ENCODE measurements around the gene SEC23A.
"Not testable (repeated sequence)": the region's sequence is repeated elsewhere in the genome, so short reads cannot be mapped to it uniquely, and the experiment has no call there.

The SEC23A gene

DNA sequence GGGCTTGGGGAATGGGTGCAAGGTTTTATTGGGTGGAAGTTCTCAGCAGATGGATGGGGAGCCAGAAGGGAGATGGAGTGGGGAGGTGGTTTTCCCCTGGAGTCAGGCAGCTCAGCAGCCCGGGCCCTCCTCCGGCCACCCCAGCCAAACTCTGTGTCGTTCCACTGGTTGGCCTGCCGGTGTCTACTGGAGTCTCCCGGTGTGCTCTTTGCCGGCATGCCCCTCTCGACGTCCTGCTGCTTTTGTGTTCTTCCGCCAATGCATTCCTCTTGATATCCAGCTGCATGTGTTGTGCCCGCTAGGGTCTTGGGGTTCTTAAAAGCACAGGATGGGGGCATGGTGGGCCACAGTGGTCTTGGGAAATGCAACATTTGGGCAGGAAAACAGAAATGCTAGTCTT lies 72.8 kb downstream of the SEC23A start:
- DNase-seq (ENCODE audit: low spot score) = no peak

DNA sequence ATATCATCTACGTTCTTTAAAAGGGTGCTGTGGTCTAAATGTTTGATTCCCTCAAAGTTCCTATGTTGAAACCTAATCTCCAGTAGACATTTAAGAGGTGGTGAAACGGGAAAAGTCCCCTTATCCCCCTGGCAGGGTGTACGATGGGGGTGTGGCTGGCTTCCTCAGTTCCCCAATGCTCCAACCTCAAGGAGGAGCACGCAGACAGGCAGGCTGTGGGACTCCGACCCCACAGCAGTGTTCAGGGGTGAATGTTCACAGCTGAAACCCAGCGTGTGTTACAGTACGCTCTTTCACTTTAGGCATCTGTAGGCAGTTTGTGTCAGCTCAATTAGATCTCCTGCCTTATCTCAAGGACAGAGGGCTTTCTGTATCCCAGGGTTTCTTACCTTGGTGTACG lies 73.2 kb downstream of the SEC23A start:
- DNase-seq (ENCODE audit: low spot score) = no peak

DNA sequence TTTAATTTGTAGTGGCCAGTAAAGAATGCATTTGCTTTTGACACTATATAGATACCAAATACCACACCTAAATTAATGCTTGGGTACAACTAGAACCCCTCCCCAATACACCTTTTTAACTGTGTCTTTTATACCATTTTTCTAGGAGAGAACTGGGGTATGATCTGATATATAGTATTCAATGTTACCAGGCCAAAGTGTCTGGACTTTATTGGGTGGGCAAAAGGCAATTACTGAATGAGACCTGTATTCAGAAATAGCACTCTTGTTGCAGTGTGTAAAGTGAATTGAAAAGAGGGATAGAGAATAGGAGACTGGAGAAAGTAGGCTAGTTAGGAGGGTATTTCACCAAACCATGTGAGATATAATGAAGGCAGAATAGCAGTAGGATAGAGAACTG lies 74.4 kb downstream of the SEC23A start:
- DNase-seq (ENCODE audit: low spot score) = no peak

DNA sequence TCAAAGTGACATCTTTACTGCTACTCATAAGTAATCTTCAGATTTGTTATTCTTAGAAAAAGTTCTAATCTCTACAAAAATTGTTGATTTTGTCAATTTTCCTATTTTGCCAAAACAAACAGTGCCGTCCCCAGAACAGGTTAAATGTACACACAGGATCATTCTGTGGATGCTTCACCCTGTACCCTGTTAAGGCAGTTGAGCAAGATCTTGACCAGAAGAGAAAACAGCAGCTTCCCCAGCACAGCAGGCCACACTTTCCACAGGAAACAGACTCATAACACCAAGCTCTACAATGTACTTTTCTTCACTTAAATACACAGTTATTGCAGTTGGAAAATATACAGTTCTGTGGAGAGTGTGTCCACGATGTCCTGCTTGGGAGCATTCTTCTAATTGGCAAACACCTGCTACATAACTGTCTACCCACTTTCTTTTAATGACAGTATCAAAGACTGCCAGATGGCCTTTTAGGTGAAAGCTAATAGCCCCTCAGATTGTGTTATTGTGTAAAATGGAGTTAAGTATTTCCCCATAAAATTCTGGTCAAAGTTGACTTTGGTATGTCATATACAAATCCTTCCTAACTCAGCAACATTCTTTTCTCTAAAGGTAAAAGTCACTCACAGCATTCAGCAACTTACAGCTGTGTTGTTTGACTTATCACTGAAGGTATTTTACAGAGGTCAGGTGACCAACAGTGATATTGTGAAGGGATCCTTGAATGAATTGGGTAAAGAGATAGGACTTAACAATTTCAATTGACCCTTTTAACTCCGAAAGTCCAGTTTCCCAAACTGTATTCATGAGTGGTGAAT lies 77.0 kb downstream of the SEC23A start:
- DNase-seq (ENCODE audit: low spot score) = no peak

DNA sequence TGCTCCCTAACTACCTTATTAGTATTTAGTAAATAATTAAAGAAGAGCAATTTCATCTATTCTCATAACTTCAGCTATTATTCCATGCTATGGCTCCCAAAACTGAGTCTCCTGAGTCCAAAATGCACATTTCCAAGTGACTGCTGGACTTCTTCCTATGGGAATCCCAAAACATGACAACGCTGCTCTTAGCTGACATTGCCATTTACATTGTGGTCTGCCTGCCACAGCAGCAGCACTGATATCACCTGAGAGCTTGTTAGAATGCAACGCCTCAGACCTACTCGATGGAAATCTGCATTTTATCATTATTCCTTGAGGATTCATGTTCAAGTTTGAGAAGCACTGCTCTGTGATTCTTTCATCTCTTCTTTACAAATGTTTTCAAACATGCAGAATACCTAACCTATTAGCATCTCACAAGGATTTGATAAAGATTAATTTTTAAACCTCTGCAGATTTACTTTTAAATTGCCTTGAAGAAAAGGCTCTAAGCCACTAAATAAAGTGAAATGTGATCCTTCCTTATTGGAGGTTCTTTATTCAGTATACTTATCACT lies 77.7 kb downstream of the SEC23A start:
- DNase-seq (ENCODE audit: low spot score) = no peak

DNA sequence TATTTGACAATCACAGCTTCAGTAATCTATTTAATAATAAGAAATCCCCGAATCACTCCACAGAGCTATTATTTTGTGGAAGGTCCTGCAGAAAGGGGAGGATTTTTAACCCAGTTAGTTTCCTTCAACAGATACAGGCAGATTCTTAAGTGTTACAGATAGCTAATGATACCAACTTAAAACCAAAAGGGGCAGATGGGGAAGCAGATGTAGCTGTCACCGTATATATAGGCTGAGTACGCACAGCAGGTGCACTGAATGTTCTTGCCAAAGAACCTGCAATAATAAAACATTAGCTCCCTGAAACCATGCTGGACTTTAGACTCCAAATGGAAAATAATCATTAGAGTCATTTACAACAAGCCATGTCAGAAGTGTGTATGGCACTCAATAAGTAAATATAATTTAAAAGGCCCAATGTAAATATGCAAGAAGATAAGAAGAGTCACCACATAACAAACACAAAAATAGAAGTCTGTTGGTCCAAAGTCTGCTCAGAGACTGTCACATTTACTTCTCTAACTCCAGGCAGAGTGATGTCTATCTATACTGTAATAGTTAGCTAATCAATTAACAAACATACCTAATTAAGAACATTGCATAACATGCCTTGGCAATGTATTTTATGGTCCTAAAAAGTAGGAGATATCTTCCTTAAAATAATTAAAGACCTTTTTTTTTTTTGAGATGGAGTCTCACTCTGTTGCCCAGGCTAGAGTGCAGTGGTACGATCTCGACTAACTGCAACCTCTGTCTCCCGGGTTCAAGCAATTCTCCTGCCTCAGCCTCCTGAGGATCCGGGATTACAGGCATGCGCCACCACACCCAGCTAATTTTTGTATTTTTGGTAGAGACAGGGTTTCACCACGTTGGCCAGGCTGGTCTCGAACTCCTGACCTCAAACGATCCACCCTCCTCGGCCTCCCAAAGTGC lies 78.8 kb downstream of the SEC23A start:
- DNase-seq (ENCODE audit: low spot score) = no peak

DNA sequence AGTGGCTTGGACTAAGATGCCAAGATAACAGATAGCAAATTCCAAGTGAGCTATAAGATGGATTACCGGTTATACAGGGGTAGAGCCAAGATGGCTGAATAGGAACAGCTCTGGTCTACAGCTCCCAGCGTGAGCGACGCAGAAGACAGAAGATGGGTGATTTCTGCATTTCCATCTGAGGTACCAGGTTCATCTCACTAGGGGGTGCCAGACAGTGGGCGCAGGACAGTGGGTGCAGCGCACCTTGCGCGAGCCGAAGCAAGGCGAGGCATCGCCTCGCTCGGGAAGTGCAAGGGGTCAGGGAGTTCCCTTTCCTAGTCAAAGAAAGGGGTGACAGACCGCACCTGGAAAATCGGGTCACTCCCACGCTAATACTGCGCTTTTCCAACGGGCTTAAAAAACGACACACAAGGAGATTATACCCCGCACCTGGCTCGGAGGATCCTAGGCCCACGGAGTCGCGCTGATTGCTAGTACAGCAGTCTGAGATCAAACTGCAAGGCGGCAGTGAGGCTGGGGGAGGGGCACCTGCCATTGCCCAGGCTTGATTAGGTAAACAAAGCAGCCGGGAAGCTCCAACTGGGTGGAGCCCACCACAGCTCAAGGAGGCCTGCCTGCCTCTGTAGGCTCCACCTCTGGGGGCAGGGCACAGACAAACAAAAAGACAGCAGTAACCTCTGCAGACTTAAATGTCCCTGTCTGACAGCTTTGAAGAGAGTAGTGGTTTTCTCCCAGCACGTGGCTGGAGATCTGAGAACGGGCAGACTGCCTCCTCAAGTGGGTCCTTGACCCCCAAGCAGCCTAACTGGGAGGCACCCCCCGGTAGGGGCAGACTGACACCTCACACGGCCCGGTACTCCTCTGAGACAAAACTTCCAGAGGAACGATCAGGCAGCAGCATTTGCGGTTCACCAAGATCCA lies 85.7 kb downstream of the SEC23A start:
- DNase-seq (ENCODE audit: low spot score) = not testable (repeated sequence)

DNA sequence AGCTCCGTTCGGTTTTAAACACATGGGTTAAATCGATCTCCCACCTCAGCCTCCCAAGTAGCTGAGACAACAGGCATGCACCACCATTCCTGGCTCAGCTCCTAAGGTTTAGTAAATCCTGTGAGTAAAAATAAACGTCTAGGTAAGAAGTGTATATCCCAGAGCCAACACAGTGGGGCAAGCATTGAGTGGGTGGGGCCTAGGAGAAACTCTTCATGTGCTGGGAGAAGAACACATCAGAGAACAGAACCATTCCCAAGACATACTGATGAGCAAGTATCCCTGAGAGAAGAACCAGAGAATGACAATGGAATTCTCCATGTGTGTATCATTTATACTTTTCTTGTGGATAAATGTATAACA lies 86.3 kb downstream of the SEC23A start:
- no peak for DNase-seq (ENCODE audit: low spot score)

DNA sequence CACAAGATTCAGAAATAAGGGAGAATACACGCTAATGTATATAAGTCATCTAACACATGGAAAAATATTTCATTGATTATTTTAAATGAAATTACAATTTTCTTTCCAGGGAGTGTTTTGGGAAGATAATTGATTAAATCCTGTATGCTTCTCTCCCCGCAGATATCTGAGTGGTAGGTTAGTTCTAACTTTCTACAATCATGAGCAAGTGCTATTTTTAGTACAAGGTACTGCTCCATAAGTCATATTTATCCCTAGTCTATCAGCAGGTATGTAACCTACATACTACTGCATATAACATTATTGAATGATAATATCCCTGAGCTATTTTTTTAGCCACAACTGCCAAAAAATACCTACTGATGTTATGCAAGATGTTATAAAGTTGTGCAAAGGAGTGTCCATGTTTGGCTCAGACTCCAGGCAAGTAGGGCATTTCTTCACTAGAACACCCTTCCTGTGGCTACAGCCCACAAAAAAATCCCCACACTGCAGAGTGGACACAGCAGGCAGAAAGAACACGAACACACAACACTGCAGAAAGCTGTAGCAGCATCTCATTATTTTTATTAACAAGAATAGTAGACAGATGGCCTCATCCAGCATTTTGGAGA lies 87.0 kb downstream of the SEC23A start:
- no peak for DNase-seq (ENCODE audit: low spot score)

DNA sequence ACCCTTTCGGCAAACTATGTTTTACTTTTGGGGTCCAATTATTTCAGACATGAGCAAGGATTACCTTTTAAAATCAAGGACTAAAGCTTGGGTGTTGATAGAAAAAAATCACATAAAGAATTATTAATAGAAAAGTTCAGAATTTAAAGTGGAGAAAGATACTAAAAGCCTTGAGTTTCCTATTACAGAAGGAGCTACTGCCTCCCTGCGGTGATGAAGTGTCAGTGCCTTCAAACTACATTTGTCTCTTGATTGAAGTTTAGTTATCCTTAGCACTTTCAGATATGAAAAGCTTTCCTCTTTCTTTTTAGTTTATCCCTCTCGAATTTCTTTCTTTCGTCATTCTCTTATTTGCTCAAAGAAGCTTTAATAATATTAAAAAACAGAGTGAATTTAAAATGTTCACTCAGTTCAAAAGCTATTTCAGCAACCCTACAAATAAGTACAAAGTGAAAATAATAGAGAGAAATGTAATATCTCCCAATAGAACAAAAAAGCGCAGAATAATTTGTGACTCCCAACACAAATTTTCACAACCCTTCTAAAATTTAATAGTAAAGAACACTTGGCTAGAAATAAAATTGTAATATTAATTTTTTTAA lies 87.6 kb downstream of the SEC23A start:
- DNase-seq (ENCODE audit: low spot score) = peak; percentile 6

DNA sequence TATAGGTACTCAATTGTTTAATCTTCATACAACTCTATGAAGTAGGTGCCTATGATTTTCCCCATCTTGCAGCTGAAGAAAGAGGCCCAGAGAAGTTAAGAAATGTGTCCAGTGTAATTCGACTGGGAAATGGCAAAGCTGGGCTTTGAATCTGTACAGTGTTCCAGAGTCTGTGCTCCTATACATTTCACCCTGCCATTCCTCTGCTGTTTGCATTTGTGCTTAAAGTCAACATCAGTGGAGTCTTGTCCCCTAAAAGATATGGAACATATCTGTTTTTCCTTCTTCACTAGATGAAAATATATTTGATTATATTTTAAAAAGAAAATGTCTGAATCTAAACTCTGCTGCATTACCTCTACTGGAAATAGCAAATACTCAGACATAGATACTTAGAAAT lies 88.6 kb downstream of the SEC23A start:
- DNase-seq (ENCODE audit: low spot score) = no peak

DNA sequence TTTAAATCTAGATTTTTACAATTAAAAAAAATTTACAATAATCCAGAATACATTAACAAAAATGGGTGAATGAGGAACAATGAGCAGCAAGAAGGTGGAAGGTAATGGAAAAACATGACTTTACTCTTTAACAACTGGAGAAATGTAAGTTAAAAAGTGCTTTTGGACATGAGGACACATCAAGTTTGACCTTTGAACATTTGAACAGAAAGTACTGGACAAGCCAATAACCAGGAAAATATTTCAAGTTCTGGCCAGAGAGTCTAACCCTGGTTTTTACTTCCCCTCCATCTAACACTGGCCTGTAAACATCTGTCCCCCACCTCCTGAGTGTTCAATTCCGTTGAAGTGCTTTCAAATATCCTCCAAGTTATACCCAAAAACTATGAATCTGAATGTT lies 94.1 kb downstream of the SEC23A start:
- not testable (repeated sequence) for DNase-seq (ENCODE audit: low spot score)

DNA sequence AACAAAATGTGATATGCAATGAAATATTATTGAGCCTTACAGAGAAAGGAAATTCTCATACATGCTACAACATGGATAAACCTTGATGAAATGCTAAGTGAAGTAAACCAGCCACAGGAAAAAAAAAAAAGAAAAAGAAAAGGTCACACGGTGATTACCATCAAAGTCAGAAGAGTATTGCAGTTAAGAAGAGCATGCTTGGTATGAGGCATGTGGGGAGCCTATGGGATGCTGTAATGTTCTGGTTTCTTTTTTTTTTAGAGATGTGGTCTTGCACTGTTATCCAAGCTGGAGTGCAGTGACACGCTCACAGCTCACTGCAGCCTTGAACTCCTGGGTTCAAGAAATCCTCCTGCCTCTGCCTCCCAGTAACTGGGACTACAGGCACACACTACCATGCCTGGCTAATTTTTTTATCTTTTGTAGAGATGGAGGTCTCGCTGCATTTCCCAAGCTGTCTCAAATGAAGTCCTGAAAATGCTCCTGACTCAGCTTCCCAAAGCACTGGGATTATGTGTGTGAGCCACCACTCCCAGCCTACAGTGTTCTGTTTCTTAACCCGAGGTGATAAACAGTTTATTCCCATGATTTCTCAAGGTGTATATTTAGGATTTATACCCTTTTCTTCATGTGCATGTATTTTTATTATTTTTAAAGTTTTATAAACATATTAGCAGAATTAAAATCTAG lies 96.2 kb downstream of the SEC23A start:
- DNase-seq (ENCODE audit: low spot score) = no peak

DNA sequence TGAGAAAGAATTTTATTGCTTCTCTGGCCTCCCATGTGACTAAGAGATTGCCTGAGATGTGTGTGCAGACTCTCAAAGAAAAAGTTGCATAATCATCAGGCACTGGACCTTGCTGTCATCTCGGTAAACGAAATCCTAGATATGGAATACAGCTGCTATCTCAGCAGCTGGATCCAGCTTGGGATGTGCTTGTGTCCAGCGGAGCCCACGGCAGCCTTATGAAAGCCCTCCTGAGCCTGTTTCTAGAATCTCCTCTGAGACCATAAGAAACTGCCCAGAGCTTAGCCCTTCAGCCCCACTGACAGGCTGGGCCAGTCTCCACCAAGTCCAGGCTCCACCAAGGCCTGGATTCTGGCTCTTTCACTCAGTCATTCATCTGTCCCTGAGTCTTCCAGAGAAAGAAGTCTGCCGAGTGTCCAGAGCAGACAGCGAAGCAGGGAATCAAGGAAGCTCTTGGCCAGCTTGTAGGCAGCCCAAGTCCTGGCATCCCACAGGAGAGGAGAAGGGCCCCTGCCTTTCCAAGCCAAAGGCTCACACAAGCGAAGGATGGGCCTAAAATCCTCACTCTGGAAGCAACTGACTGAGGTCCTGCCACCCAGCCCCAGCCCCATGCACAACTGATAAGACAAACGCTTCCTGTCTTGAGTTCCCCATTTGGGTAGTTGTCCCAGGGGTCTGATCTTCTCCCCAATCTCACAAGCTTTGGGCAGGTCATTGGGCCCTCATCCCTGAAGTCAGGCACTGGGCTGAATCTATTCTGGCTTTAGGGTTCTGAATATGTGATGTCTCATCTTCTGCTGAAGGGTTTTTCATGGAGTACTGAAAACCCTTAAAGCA lies 97.8 kb downstream of the SEC23A start:
- no peak for DNase-seq (ENCODE audit: low spot score)

DNA sequence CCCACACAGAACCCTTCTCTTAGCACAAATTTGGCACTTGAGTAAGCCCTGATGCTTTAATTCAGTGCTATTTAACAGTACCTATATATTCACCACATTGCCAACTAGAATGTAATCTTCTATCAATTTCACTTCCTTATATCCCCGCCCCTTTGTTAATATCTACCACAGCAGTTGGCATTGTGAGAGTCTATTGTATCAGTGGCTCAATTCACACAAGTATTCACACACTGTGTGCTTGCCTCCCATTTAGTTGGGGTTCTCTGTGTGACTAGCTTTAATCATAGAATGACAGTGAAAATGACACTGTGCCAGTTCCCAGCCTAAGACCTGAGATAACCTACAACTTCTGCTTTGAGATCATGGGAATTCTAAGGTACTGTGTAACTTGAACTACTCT lies 103.1 kb downstream of the SEC23A start:
- no peak for DNase-seq (ENCODE audit: low spot score)

DNA sequence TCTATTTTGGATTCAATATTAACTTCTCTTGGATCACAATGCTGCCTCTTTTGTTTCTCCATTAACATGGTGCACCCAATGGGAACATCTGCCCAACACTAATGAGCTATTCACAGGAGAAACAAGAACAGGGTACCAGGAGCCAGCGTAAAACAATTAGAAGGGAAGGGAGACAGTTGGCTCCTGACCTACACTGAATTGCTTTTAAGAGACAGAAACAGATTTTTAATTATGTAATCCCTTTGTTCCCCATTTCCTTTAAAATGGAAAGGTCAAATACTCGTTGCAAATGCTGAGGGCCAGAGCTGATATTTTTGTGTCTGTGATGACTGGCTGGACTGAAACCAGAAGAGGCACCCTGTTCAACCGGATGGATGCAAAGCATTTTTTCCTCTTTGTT lies 108.3 kb downstream of the SEC23A start:
- no peak for DNase-seq (ENCODE audit: low spot score)

DNA sequence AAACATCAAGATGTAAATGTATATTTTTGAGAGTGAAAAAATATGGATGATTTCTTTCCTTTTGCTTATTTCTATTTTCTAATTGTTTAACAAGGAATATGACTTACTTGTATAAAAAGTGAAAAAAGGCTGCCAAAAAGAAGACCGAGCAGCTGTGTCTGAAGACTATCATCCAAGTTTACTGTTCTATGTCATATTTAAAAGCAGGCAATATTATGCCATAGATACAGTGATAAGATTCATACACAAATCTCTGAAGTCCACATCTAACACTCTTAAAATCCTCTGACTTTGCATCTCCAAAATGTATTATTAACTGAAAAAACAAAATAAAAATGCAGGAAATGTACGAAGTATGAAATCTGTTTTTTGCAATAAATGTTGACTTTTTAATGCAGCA lies 109.1 kb downstream of the SEC23A start:
- no peak for DNase-seq (ENCODE audit: low spot score)

DNA sequence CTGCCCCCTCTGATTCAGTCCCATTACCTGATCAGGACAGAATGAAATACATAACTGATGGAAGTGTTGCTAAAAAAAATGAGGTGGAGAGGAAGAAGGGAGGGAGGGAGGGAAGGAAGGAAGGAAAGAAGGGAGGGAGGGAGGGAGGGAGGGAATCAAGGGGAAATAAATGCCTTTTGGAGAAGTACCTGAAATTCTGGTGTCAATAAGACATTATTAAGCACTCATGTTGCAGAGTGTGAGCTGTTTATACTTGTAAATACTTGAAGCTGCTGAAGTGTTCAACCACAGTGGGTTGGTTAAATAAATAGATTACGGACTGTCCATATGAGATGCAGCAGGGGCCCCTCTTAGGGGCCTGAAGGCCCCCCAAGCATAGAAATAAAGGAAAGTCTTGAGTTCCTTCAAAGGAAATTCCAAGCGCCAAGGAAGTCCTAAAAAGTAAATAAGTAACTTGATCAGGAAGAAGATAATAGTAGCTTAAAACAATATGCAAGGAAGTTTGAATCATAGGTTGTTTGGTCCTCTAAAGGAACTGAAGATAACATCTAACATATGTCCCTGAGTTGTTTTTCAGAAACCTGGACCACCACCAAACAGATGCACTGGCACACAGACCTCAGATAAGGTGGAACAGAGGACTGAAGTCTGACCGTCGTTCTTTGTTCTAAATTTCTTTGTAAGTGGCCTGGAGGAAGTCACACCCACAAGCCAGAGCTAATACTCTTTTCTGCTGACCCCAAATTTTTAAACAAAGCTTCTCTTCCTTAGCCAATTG lies 110.8 kb downstream of the SEC23A start:
- DNase-seq (ENCODE audit: low spot score) = no peak

DNA sequence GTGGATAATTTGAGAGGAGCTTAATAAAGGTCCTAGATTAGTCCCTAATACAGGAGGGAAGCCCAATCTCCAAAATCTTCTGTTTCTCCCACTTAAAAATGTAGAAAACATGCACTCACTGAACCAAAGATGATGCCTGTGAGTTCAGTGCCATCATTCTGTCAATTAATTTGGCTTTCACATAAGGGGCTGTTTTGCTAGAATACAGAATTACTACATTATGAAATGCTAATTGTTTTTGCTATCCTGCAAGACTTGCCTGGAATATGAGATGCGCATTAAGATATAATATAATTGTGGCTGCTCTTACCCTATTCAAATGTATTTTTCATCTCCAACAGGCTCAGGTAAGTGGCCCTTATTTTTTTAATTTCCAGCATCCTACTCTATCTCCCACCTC lies 111.7 kb downstream of the SEC23A start:
- DNase-seq (ENCODE audit: low spot score) = no peak

Data from CD4-positive, alpha-beta T cell treated with Interleukin-6 at 100 ng/mL for 8 hours (primary cell).